WTC11 (cell line): ENCODE data around the gene PRSS27. TPM values are rescaled to one million over a fixed set of nuclear protein-coding genes. Genes with fewer than 3 reads are reported as not detected.
"Not testable (repeated sequence)": the region's sequence is repeated elsewhere in the genome, so short reads cannot be mapped to it uniquely, and the experiment has no call there.

Experiments
- ATAC-seq: fragments of 200-7000 bp; cut with Tn5 transposase; 2 replicates; pipeline ENCODE4 v1.10.0; 2021; ENCODE audit warnings: mild to moderate bottlenecking, moderate library complexity
- CTCF ChIA-PET: fragments of 300-600 bp; sonication (Branson Sonifier 250); formaldehyde crosslinking; loops from one replicate; lab custom pipeline; 2021; ENCODE audit warnings: antibody characterized with exemption; lab: Charles Lee
- POLR2A ChIA-PET: fragments of 350-600 bp; sonication (Branson Sonifier 250); formaldehyde crosslinking; loops from one replicate; lab custom pipeline; 2021; ENCODE audit warnings: antibody characterized with exemption; lab: Charles Lee
- DNase-seq: peaks from one replicate; pipeline ENCODE4 v3.0.0; 2021; ENCODE audit warnings: low spot score
- H3K27ac Mint-ChIP-seq: 2 replicates; pipeline ENCODE4 v1.8.0; 2021; ENCODE audit warnings: mixed read lengths
- H3K27me3 Mint-ChIP-seq: 2 replicates; pipeline ENCODE4 v1.8.0; 2021; ENCODE audit warnings: low read depth, mild to moderate bottlenecking, moderate library complexity, mixed read lengths
- H3K36me3 Mint-ChIP-seq: 2 replicates; pipeline ENCODE4 v1.8.0; 2021; ENCODE audit warnings: mixed read lengths
- H3K4me1 Mint-ChIP-seq: 2 replicates; pipeline ENCODE4 v1.8.0; 2022; ENCODE audit warnings: mixed read lengths
- H3K4me3 Mint-ChIP-seq: 2 replicates; pipeline ENCODE4 v1.8.0; 2021; ENCODE audit warnings: mild to moderate bottlenecking, moderate library complexity, mixed read lengths
- H3K9me3 Mint-ChIP-seq: 2 replicates; pipeline ENCODE4 v1.8.0; 2021; ENCODE audit warnings: mixed read lengths
- ATF3 ChIP-seq: sonication (generic); formaldehyde crosslinking; conservative IDR thresholded peaks from 2 replicates; pipeline ENCODE4 v1.8.1; 2022; ENCODE audit warnings: mild to moderate bottlenecking, missing genetic modification reagents
- CBFB ChIP-seq: sonication (generic); formaldehyde crosslinking; IDR thresholded peaks from 2 replicates; pipeline ENCODE4 v1.8.1; 2022; ENCODE audit warnings: mild to moderate bottlenecking, low read depth, missing genetic modification reagents
- GRHL2 ChIP-seq: fragments of 250-450 bp; sonication (Bioruptor Pico); IDR thresholded peaks from 2 replicates; pipeline ENCODE4 v1.8.0; 2022; ENCODE audit warnings: mild to moderate bottlenecking, moderate library complexity; ENCODE audit not compliant: insufficient replicate concordance, severe bottlenecking
- IRF2 ChIP-seq: sonication (generic); formaldehyde crosslinking; IDR thresholded peaks from 2 replicates; pipeline ENCODE4 v1.8.0; 2022; ENCODE audit warnings: low read depth, missing genetic modification reagents, borderline replicate concordance
- RELA ChIP-seq: sonication (generic); formaldehyde crosslinking; IDR thresholded peaks from 2 replicates; pipeline ENCODE4 v1.8.1; 2022; ENCODE audit warnings: missing genetic modification reagents, mild to moderate bottlenecking, borderline replicate concordance
- SMAD3 ChIP-seq: sonication (generic); formaldehyde crosslinking; IDR thresholded peaks from 2 replicates; pipeline ENCODE4 v1.8.0; 2022; ENCODE audit warnings: missing genetic modification reagents, mild to moderate bottlenecking, borderline replicate concordance
- SMAD4 ChIP-seq: sonication (generic); formaldehyde crosslinking; IDR thresholded peaks from 2 replicates; pipeline ENCODE4 v1.8.0; 2022; ENCODE audit warnings: mild to moderate bottlenecking, missing genetic modification reagents
- TCF7 ChIP-seq: sonication (generic); formaldehyde crosslinking; IDR thresholded peaks from 2 replicates; pipeline ENCODE4 v1.8.0; 2022; ENCODE audit warnings: mild to moderate bottlenecking, low read depth, missing genetic modification reagents, moderate library complexity
- ZNF121 ChIP-seq: sonication (generic); formaldehyde crosslinking; IDR thresholded peaks from 2 replicates; pipeline ENCODE4 v1.8.0; 2023; ENCODE audit warnings: missing genetic modification reagents
- ZNF232 ChIP-seq: sonication (generic); formaldehyde crosslinking; IDR thresholded peaks from 2 replicates; pipeline ENCODE4 v1.8.0; 2022; ENCODE audit warnings: mild to moderate bottlenecking, missing genetic modification reagents
- total RNA-seq: library from RNA; stranded (reverse); gene quantifications from 3 replicates; pipeline ENCODE4 v1.2.3, GENCODE V29; 2021
- TF ChIP-seq, protein P1 (sequence below): sonication (generic); formaldehyde crosslinking; IDR thresholded peaks from 2 replicates; pipeline ENCODE4 v1.8.0; 2022; ENCODE audit warnings: missing genetic modification reagents
- TF ChIP-seq, protein P2 (sequence below): sonication (generic); formaldehyde crosslinking; IDR thresholded peaks from 2 replicates; pipeline ENCODE4 v1.8.0; 2022; ENCODE audit warnings: mild to moderate bottlenecking, missing genetic modification reagents
- TF ChIP-seq, protein P3 (sequence below): sonication (generic); formaldehyde crosslinking; IDR thresholded peaks from 2 replicates; pipeline ENCODE4 v1.8.0; 2023; ENCODE audit warnings: missing genetic modification reagents

Gene PRSS27
- total RNA-seq, 1 experiment from 2014 or later: 5.1 TPM

GRCh38 chr16:2691491-2692248 is 28.4 kb downstream of the PRSS27 start:
- ChIA-PET POLR2A (interaction anchor here (2.0 kb wide), 1 partner anchor 9 kb away, joined by 6 read pairs; the partner anchor contains the start of gene KCTD5), CTCF (interaction anchor here (0.5 to 1.2 kb wide), 2 partner anchors 106 to 140 kb away, joined by 3 read pairs; partner anchors contain the start of gene PRSS41)
- peak overlapping the region; percentile 19; the same call in 1 of the 2 replicates for H3K27ac Mint-ChIP-seq
- peaks cover 7% of the 10 kb centered on the region; the same call in 1 of the 2 replicates for H3K4me1 Mint-ChIP-seq
- H3K36me3 Mint-ChIP-seq: no peaks in the 10 kb centered on the region
- H3K4me3 Mint-ChIP-seq: no peak overlapping the region
- no peak for DNase-seq
- no peak for ATAC-seq
- TF ChIP-seq, protein P1, sequence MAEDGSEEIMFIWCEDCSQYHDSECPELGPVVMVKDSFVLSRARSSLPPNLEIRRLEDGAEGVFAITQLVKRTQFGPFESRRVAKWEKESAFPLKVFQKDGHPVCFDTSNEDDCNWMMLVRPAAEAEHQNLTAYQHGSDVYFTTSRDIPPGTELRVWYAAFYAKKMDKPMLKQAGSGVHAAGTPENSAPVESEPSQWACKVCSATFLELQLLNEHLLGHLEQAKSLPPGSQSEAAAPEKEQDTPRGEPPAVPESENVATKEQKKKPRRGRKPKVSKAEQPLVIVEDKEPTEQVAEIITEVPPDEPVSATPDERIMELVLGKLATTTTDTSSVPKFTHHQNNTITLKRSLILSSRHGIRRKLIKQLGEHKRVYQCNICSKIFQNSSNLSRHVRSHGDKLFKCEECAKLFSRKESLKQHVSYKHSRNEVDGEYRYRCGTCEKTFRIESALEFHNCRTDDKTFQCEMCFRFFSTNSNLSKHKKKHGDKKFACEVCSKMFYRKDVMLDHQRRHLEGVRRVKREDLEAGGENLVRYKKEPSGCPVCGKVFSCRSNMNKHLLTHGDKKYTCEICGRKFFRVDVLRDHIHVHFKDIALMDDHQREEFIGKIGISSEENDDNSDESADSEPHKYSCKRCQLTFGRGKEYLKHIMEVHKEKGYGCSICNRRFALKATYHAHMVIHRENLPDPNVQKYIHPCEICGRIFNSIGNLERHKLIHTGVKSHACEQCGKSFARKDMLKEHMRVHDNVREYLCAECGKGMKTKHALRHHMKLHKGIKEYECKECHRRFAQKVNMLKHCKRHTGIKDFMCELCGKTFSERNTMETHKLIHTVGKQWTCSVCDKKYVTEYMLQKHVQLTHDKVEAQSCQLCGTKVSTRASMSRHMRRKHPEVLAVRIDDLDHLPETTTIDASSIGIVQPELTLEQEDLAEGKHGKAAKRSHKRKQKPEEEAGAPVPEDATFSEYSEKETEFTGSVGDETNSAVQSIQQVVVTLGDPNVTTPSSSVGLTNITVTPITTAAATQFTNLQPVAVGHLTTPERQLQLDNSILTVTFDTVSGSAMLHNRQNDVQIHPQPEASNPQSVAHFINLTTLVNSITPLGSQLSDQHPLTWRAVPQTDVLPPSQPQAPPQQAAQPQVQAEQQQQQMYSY (CRISPR knock-in tag): no peak
- TF ChIP-seq CBFB (CRISPR knock-in tag) (no peak), ZNF232 (no peak), ZNF121 (CRISPR knock-in tag) (no peak)
- H3K27me3 Mint-ChIP-seq: no peaks in the 10 kb centered on the region
- no peaks in the 10 kb centered on the region for H3K9me3 Mint-ChIP-seq

- Mint-ChIP-seq H3K36me3 (no peaks in the 10 kb centered on the region), H3K27ac (no peak overlapping the region; the same call in 1 of the 2 replicates), H3K9me3 (no peaks in the 10 kb centered on the region), H3K4me1 (peaks cover 7% of the 10 kb centered on the region; the same call in 1 of the 2 replicates), H3K27me3 (no peaks in the 10 kb centered on the region), H3K4me3 (no peak overlapping the region)
- no peak for TF ChIP-seq IRF2 (CRISPR knock-in tag)
- TF ChIP-seq GRHL2 (CRISPR knock-in tag): no peak
- no peak for TF ChIP-seq SMAD3 (CRISPR knock-in tag)
- TF ChIP-seq TCF7 (CRISPR knock-in tag): no peak
- TF ChIP-seq, protein P2, sequence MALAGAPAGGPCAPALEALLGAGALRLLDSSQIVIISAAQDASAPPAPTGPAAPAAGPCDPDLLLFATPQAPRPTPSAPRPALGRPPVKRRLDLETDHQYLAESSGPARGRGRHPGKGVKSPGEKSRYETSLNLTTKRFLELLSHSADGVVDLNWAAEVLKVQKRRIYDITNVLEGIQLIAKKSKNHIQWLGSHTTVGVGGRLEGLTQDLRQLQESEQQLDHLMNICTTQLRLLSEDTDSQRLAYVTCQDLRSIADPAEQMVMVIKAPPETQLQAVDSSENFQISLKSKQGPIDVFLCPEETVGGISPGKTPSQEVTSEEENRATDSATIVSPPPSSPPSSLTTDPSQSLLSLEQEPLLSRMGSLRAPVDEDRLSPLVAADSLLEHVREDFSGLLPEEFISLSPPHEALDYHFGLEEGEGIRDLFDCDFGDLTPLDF (CRISPR knock-in tag): no peak
- TF ChIP-seq, protein P3, sequence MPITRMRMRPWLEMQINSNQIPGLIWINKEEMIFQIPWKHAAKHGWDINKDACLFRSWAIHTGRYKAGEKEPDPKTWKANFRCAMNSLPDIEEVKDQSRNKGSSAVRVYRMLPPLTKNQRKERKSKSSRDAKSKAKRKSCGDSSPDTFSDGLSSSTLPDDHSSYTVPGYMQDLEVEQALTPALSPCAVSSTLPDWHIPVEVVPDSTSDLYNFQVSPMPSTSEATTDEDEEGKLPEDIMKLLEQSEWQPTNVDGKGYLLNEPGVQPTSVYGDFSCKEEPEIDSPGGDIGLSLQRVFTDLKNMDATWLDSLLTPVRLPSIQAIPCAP (CRISPR knock-in tag): no peak
- no peak for TF ChIP-seq RELA
- ChIA-PET POLR2A (interaction anchor here (2.0 kb wide), 1 partner anchor 8 kb away, joined by 6 read pairs; the partner anchor contains the start of gene KCTD5), CTCF (no interaction called here)
- ATAC-seq (no peak), DNase-seq (no peak)
Observed at GRCh38 chr16:2690852-2691251, 29.2 kb downstream of the PRSS27 start.

GRCh38 chr16:2689968-2690801 is 29.8 kb downstream of the PRSS27 start:
- ChIA-PET POLR2A (no interaction called here), CTCF (no interaction called here)
- H3K27ac Mint-ChIP-seq: no peak overlapping the region; the same call in 1 of the 2 replicates
- H3K4me1 Mint-ChIP-seq: peaks cover 7% of the 10 kb centered on the region; the same call in 1 of the 2 replicates
- DNase-seq: no peak
- TF ChIP-seq ATF3: no peak
- TF ChIP-seq SMAD4 (CRISPR knock-in tag): no peak
- no peaks in the 10 kb centered on the region for H3K27me3 Mint-ChIP-seq
- no peak for ATAC-seq
- no peaks in the 10 kb centered on the region for H3K9me3 Mint-ChIP-seq
- H3K4me3 Mint-ChIP-seq: no peak overlapping the region
- no peaks in the 10 kb centered on the region for H3K36me3 Mint-ChIP-seq

- H3K36me3 Mint-ChIP-seq, DNase-seq, ATAC-seq, H3K9me3 Mint-ChIP-seq, H3K4me3 Mint-ChIP-seq, H3K4me1 Mint-ChIP-seq, H3K27me3 Mint-ChIP-seq, POLR2A ChIA-PET, H3K27ac Mint-ChIP-seq, CTCF ChIA-PET: not testable (repeated sequence)
Observed at GRCh38 chr16:2689422-2689821, 30.6 kb downstream of the PRSS27 start.
